ENCODE data around the gene COL24A1.

GRCh38 chr1:86169625-86170024, 13.1 kb upstream of the COL24A1 start:
- TF ChIP-seq CTCF (optimal IDR thresholded peaks at IDR 0.05 in 1 of 3, IDR thresholded peaks at IDR 0.05 in 1 of 3, conservative IDR thresholded peaks at IDR 0.05 in 1 of 3; ENCODE audit: extremely low read depth in 1 of 3, insufficient read depth in 2 of 3, low read length in 3 of 3): peak in 1 of 3 experiments; percentile 17
- TF ChIP-seq EZH2 (IDR thresholded peaks at IDR 0.05; ENCODE audit: low read length): no peak

Measured in keratinocyte (primary cell).